ENCODE data around the gene JARID2. TPM values are rescaled to one million over a fixed set of nuclear protein-coding genes. Genes with fewer than 3 reads are reported as not detected.

The JARID2 gene
- total and polyA plus RNA-seq, 8 donors = 2.4 to 42.6 (median 11.5) TPM

- DNase-seq = peak in 1 of 2 donors; percentile 84
- 73 to 75% (median 75%) methylated on average over 7 of the region's 7 CpGs for WGBS, 5 donors
- intact Hi-C loops (cut with DNase I; ENCODE audit: low total_unique reads) = no loop called here
- Histone ChIP-seq H3K27me3 (no peaks in the 10 kb centered on the region), H3K36me3 (no peaks in the 10 kb centered on the region), H3K27ac (no peak overlapping the region), H3K9me3 (no peaks in the 10 kb centered on the region), H3K4me1 (peaks cover 0 to 84% (median 48%) of the 10 kb centered on the region in 4 donors), H3K4me3 (no peak overlapping the region)
- TF ChIP-seq CTCF (IDR thresholded peaks at IDR 0.05) = peak in 5 of 7 experiments; percentile 25 to 80 (median 73)
- no peak for TF ChIP-seq POLR2A (IDR thresholded peaks at IDR 0.05)
- no peak for TF ChIP-seq EP300 (IDR thresholded peaks at IDR 0.05)
- peak in 1 of 3 donors; percentile 36 for TF ChIP-seq POLR2AphosphoS5 (IDR thresholded peaks at IDR 0.05)
These were observed 195.5 kb downstream of the JARID2 start for GRCh38 chr6:15441215-15441868.

- no peak for DNase-seq
- intact Hi-C loops (cut with DNase I; ENCODE audit: low total_unique reads) = no loop called here
- peak overlapping the region in 1 of 5 donors; percentile 7 for H3K27ac ChIP-seq
- H3K4me3 ChIP-seq = no peak overlapping the region
- no peaks in the 10 kb centered on the region for H3K36me3 ChIP-seq
- H3K9me3 ChIP-seq = no peaks in the 10 kb centered on the region
- no peaks in the 10 kb centered on the region for H3K27me3 ChIP-seq
- H3K4me1 ChIP-seq = peaks cover 0 to 82% (median 49%) of the 10 kb centered on the region in 4 donors
- 74 to 81% (median 79%) methylated on average over 4 of the region's 4 CpGs for WGBS, 5 donors
- no peak for TF ChIP-seq POLR2A (IDR thresholded peaks at IDR 0.05)
- no peak for TF ChIP-seq EP300 (IDR thresholded peaks at IDR 0.05)
- TF ChIP-seq CTCF (IDR thresholded peaks at IDR 0.05) = no peak
- no peak for TF ChIP-seq POLR2AphosphoS5 (IDR thresholded peaks at IDR 0.05)
These were observed 196.1 kb downstream of the JARID2 start for GRCh38 chr6:15441981-15442380.

GRCh38 chr6:15442467-15442866, 196.6 kb downstream of the JARID2 start:
- Histone ChIP-seq H3K27ac (peak overlapping the region in 1 of 5 donors; percentile 7), H3K9me3 (no peaks in the 10 kb centered on the region), H3K36me3 (no peaks in the 10 kb centered on the region), H3K4me1 (peaks cover 0 to 83% (median 49%) of the 10 kb centered on the region in 4 donors), H3K4me3 (no peak overlapping the region), H3K27me3 (no peaks in the 10 kb centered on the region)
- DNase-seq = no peak
- WGBS, 5 donors = 83 to 92% (median 86%) methylated on average over 6 of the region's 6 CpGs
- TF ChIP-seq POLR2AphosphoS5 (IDR thresholded peaks at IDR 0.05) = no peak
- TF ChIP-seq EP300 (IDR thresholded peaks at IDR 0.05) = no peak
- TF ChIP-seq CTCF (IDR thresholded peaks at IDR 0.05) = no peak
- no peak for TF ChIP-seq POLR2A (IDR thresholded peaks at IDR 0.05)
- intact Hi-C loops (cut with DNase I; ENCODE audit: low total_unique reads) = no loop called here

GRCh38 chr6:15443119-15443830, 197.4 kb downstream of the JARID2 start:
- no peak for TF ChIP-seq POLR2A (IDR thresholded peaks at IDR 0.05)
- TF ChIP-seq CTCF (IDR thresholded peaks at IDR 0.05) = no peak
- TF ChIP-seq EP300 (IDR thresholded peaks at IDR 0.05) = no peak
- TF ChIP-seq POLR2AphosphoS5 (IDR thresholded peaks at IDR 0.05) = peak in 1 of 3 donors; percentile 38
- WGBS, 5 donors = 65 to 77% (median 69%) methylated on average over 5 of the region's 5 CpGs
- no peak overlapping the region for H3K4me3 ChIP-seq
- H3K27me3 ChIP-seq = no peaks in the 10 kb centered on the region
- H3K9me3 ChIP-seq = no peaks in the 10 kb centered on the region
- DNase-seq = no peak
- peak overlapping the region in 1 of 5 donors; percentile 42 for H3K27ac ChIP-seq
- intact Hi-C loops (cut with DNase I; ENCODE audit: low total_unique reads) = no loop called here
- H3K36me3 ChIP-seq = no peaks in the 10 kb centered on the region
- peaks cover 0 to 80% (median 50%) of the 10 kb centered on the region in 4 donors for H3K4me1 ChIP-seq
